DMS114 treated with DMSO at 0.1 percent for 48 hours (cell line): ENCODE results near the gene TP53INP2.
"Not testable (repeated sequence)": the region's sequence is repeated elsewhere in the genome, so short reads cannot be mapped to it uniquely, and the experiment has no call there.

ENCODE experiments used
- DNase-seq: peaks from one replicate; lab custom pipeline; 2025; ENCODE audit not compliant: unreplicated experiment; lab: John Stamatoyannopoulos, UW

The TP53INP2 gene

GRCh38 chr20:34705397-34706301 lies 1.5 kb downstream of the TP53INP2 start:
- DNase-seq: no peak

- DNase-seq: no peak
These were observed 2.2 kb downstream of the TP53INP2 start for GRCh38 chr20:34706302-34706875.

- no peak for DNase-seq
These were observed 3.0 kb downstream of the TP53INP2 start for GRCh38 chr20:34706912-34707784.

- DNase-seq: no peak
These were observed 4.5 kb downstream of the TP53INP2 start for GRCh38 chr20:34708621-34709043.

GRCh38 chr20:34709044-34709830 lies 5.1 kb downstream of the TP53INP2 start:
- DNase-seq: peak; percentile 26

- peak; percentile 30 for DNase-seq
These were observed 5.9 kb downstream of the TP53INP2 start for GRCh38 chr20:34709831-34710567.

- no peak for DNase-seq
These were observed 6.4 kb downstream of the TP53INP2 start for GRCh38 chr20:34710568-34710839.

GRCh38 chr20:34710861-34711574 lies 6.9 kb downstream of the TP53INP2 start:
- no peak for DNase-seq

GRCh38 chr20:34711813-34712430 lies 7.8 kb downstream of the TP53INP2 start:
- DNase-seq: no peak

GRCh38 chr20:34712525-34713192 lies 8.5 kb downstream of the TP53INP2 start:
- no peak for DNase-seq

- DNase-seq: no peak
These were observed 9.2 kb downstream of the TP53INP2 start for GRCh38 chr20:34713194-34713943.

GRCh38 chr20:34713944-34714515 lies 9.9 kb downstream of the TP53INP2 start:
- DNase-seq: not testable (repeated sequence)

GRCh38 chr20:34715384-34715783 lies 11.2 kb downstream of the TP53INP2 start:
- no peak for DNase-seq

- no peak for DNase-seq
These were observed 12.7 kb downstream of the TP53INP2 start for GRCh38 chr20:34716921-34717229.

- DNase-seq: no peak
These were observed 13.3 kb downstream of the TP53INP2 start for GRCh38 chr20:34717230-34718095.

GRCh38 chr20:34719242-34720017 lies 15.3 kb downstream of the TP53INP2 start:
- not testable (repeated sequence) for DNase-seq
